Neuron (in vitro differentiated cells): ENCODE results near the gene MEF2C.
"Not testable (repeated sequence)": the region's sequence is repeated elsewhere in the genome, so short reads cannot be mapped to it uniquely, and the experiment has no call there.

Source experiments
- H2AFZ ChIP-seq: one replicate; pipeline ENCODE4 v1.6.1; 2013; ENCODE audit warnings: low read depth, mild to moderate bottlenecking, inconsistent platforms, low read length, moderate library complexity
- H3K27me3 ChIP-seq: one replicate; pipeline ENCODE4 v1.6.1; 2013; ENCODE audit warnings: low read length; ENCODE audit not compliant: insufficient read depth
- H3K36me3 ChIP-seq: one replicate; pipeline ENCODE4 v1.6.1; 2013; ENCODE audit warnings: low read length; ENCODE audit not compliant: insufficient read depth
- H3K4me1 ChIP-seq: one replicate; pipeline ENCODE4 v1.6.1; 2013; ENCODE audit warnings: low read length; ENCODE audit not compliant: insufficient read depth
- H3K4me3 ChIP-seq: 2 replicates; pipeline ENCODE4 v1.5.1; 2013; ENCODE audit warnings: mild to moderate bottlenecking, low read length, moderate library complexity
- H3K9me3 ChIP-seq: one replicate; pipeline ENCODE4 v1.6.1; 2013; ENCODE audit warnings: low read length

MEF2C gene

GRCh38 chr5:88868468-88869068 is 14.4 kb downstream of the MEF2C start:
- Histone ChIP-seq H2AFZ (no peak overlapping the region), H3K4me1 (peaks cover 4% of the 10 kb centered on the region), H3K4me3 (no peak overlapping the region), H3K36me3 (no peaks in the 10 kb centered on the region), H3K27me3 (no peaks in the 10 kb centered on the region), H3K9me3 (no peaks in the 10 kb centered on the region)

- Histone ChIP-seq H3K4me3 (no peak overlapping the region), H2AFZ (no peak overlapping the region), H3K9me3 (no peaks in the 10 kb centered on the region), H3K4me1 (peaks cover 4% of the 10 kb centered on the region), H3K27me3 (no peaks in the 10 kb centered on the region), H3K36me3 (no peaks in the 10 kb centered on the region)
Observed at GRCh38 chr5:88867638-88868037, 15.3 kb downstream of the MEF2C start.

- no peaks in the 10 kb centered on the region for H3K9me3 ChIP-seq
- no peak overlapping the region for H2AFZ ChIP-seq
- no peaks in the 10 kb centered on the region for H3K4me1 ChIP-seq
- no peaks in the 10 kb centered on the region for H3K36me3 ChIP-seq
- no peaks in the 10 kb centered on the region for H3K27me3 ChIP-seq
- no peak overlapping the region for H3K4me3 ChIP-seq
Observed at GRCh38 chr5:88863523-88863922, 19.5 kb downstream of the MEF2C start.

- no peak overlapping the region for H2AFZ ChIP-seq
- H3K9me3 ChIP-seq: no peaks in the 10 kb centered on the region
- H3K4me3 ChIP-seq: no peak overlapping the region
- H3K4me1 ChIP-seq: no peaks in the 10 kb centered on the region
- no peaks in the 10 kb centered on the region for H3K27me3 ChIP-seq
- H3K36me3 ChIP-seq: no peaks in the 10 kb centered on the region
Observed at GRCh38 chr5:88862547-88863175, 20.3 kb downstream of the MEF2C start.

- H3K27me3 ChIP-seq: no peaks in the 10 kb centered on the region
- no peak overlapping the region for H2AFZ ChIP-seq
- H3K36me3 ChIP-seq: no peaks in the 10 kb centered on the region
- H3K4me3 ChIP-seq: no peak overlapping the region
- H3K4me1 ChIP-seq: no peaks in the 10 kb centered on the region
- peaks cover 4% of the 10 kb centered on the region for H3K9me3 ChIP-seq
Observed at GRCh38 chr5:88861231-88861630, 21.8 kb downstream of the MEF2C start.

GRCh38 chr5:88860501-88860900 is 22.5 kb downstream of the MEF2C start:
- Histone ChIP-seq H3K4me3 (no peak overlapping the region), H3K4me1 (no peaks in the 10 kb centered on the region), H3K36me3 (no peaks in the 10 kb centered on the region), H3K27me3 (no peaks in the 10 kb centered on the region), H3K9me3 (peaks cover 4% of the 10 kb centered on the region), H2AFZ (no peak overlapping the region)

- H3K36me3 ChIP-seq: no peaks in the 10 kb centered on the region
- H3K4me1 ChIP-seq: no peaks in the 10 kb centered on the region
Observed at GRCh38 chr5:88858392-88858791, 24.6 kb downstream of the MEF2C start.

GRCh38 chr5:88856381-88856780 is 26.6 kb downstream of the MEF2C start:
- H3K36me3 ChIP-seq, H3K9me3 ChIP-seq, H3K4me1 ChIP-seq, H3K4me3 ChIP-seq, H2AFZ ChIP-seq, H3K27me3 ChIP-seq: not testable (repeated sequence)

More at GRCh38 chr5:88858392-88858791, 24.6 kb downstream of the MEF2C start:
- Histone ChIP-seq H2AFZ (no peak overlapping the region), H3K9me3 (peaks cover 4% of the 10 kb centered on the region), H3K27me3 (no peaks in the 10 kb centered on the region), H3K4me3 (no peak overlapping the region)

- no peaks in the 10 kb centered on the region for H3K36me3 ChIP-seq
- H2AFZ ChIP-seq: no peak overlapping the region
- H3K4me1 ChIP-seq: no peaks in the 10 kb centered on the region
- no peaks in the 10 kb centered on the region for H3K27me3 ChIP-seq
- H3K9me3 ChIP-seq: peaks cover 4% of the 10 kb centered on the region
- no peak overlapping the region for H3K4me3 ChIP-seq
Observed at GRCh38 chr5:88854769-88855168, 28.2 kb downstream of the MEF2C start.

GRCh38 chr5:88847420-88847819 is 35.6 kb downstream of the MEF2C start:
- Histone ChIP-seq H3K4me1 (no peaks in the 10 kb centered on the region), H3K36me3 (no peaks in the 10 kb centered on the region), H3K4me3 (no peak overlapping the region), H3K9me3 (no peaks in the 10 kb centered on the region), H2AFZ (no peak overlapping the region), H3K27me3 (no peaks in the 10 kb centered on the region)

GRCh38 chr5:88846434-88846833 is 36.5 kb downstream of the MEF2C start:
- Histone ChIP-seq H3K4me1 (no peaks in the 10 kb centered on the region), H3K36me3 (no peaks in the 10 kb centered on the region), H3K9me3 (no peaks in the 10 kb centered on the region), H3K4me3 (no peak overlapping the region), H2AFZ (no peak overlapping the region), H3K27me3 (no peaks in the 10 kb centered on the region)

- Histone ChIP-seq H3K4me1 (no peaks in the 10 kb centered on the region), H2AFZ (no peak overlapping the region), H3K4me3 (no peak overlapping the region), H3K27me3 (no peaks in the 10 kb centered on the region), H3K9me3 (no peaks in the 10 kb centered on the region), H3K36me3 (no peaks in the 10 kb centered on the region)
Observed at GRCh38 chr5:88845081-88845697, 37.8 kb downstream of the MEF2C start.

GRCh38 chr5:88842784-88843183 is 40.2 kb downstream of the MEF2C start:
- H3K4me1 ChIP-seq: no peaks in the 10 kb centered on the region
- H3K9me3 ChIP-seq: no peaks in the 10 kb centered on the region
- no peaks in the 10 kb centered on the region for H3K27me3 ChIP-seq
- no peak overlapping the region for H2AFZ ChIP-seq
- H3K36me3 ChIP-seq: no peaks in the 10 kb centered on the region
- H3K4me3 ChIP-seq: no peak overlapping the region
